NCI-H1694 (cell line): ENCODE measurements around the gene SNED1.

Experiments
- DNase-seq: peaks from one replicate; lab custom pipeline; 2025; lab: John Stamatoyannopoulos, UW

The SNED1 gene

DNA sequence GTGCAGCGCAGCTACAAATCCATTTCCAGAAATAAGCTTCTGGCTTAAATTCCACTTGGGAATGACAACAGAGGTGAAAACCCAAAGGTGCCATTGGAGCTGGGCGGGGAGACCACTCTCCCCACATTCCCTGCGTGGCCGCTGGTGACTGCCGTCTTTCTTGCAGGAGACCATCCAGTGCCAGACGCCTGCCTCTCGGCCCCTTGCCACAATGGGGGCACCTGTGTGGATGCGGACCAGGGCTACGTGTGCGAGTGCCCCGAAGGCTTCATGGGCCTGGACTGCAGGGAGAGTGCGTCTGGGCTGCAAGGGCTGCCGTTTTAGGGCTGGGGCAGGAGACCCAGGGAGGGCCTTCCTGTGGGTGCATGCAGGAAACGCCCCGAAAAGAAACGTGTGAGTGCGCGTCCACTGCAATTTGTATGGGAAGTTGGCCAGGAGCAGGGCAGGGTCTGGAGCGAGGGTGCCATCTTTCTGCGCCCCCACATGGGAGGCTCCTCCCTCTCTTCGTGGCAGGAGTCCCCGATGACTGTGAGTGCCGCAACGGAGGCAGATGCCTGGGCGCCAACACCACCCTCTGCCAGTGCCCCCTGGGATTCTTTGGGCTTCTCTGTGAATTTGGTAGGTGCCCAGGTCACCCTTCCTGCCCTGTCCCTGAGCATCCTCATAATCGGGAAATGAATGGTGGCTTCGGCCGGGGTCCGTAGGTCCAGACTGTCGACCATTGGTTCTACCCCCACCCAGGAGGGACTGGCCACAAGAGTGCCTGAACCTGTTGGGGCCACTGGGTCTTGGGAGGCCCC, 49.9 kb downstream of the SNED1 start:
- no peak for DNase-seq

- no peak for DNase-seq
Measured at GRCh38 chr2:241048949-241049343, 50.5 kb downstream of the SNED1 start.

DNA sequence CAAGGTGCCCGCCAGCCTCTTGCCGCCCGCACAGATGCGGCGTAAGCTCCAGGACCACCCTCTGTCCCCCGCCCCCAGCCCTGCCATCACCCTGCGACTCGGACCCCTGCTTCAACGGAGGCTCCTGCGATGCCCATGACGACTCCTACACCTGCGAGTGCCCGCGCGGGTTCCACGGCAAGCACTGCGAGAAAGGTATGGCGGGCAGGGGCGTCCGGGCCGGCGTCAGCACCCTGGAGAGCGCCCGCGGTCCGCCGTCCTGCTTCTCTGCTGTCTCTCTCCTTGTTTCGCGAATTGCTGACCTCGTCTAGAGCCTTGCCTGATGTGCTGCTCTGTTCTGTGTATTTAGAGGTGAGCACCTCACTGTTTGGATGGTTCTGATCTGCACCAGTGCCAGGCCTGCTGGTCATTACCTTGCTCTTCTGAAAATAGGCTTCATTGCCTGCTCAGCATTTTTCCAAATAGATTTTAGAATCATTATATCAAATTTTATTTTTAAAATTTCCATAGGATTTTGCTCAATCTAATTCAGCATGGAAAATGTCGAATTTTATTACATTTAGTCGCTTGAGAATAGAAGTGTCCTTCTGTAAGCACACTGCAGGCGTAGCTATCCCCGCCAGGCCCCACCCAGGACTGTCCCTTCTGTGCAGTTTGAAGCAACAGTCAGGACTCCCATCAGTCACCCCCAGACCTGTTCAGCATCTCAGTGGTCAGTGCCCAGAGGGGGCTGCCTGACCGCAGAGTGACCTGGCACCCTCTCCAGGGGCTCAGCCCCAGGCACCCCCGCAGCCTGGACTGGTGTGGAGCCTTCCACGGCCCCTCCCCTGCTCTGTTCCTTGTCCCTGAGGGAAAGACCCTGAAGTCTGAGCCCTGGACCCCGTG, 51.6 kb downstream of the SNED1 start:
- DNase-seq, result no peak

DNA sequence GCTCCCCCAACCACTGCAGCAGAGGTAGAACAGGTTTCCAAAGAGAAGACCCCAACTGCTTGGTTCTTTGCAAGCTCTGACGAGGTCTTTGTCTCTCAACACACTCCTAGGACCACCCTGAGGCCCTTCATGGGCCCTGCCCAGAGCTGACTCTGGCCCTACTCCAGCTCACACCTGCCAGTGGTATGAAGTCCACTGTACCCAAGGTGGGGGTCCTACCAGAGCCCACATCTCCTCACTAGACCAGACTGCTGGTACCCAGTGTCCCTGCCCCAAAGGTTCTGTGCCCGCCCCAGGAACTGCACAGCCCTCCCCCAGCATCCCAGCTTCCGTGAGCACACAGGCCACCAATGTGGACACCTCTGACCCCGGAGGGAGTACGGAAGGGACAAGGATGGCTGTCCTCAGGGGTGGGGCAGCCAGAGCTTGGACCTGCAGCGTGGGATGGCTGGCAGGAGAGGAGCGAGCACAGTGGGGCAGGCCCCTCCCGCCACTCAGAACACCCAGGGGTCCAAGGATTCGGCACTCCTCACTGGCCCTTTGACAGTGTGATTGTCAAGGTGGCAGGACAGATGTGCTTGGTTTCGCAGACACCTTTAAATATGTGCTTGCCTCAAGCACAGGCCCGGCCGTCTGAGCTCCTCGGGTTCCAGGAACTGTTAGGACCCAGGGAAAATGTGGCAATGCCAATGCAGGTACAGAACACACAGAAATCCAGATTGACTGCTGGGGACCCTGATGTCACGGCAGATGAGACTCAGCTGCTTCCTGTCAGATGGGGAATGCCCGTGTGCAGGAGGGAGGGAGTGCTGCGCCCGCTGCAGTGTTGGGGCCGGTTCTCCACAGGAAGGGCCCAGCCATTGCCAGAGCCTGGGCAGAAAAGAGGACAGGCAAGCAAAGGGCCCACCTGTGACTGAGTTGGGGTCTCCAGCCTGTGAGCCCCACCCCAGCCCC, 52.5 kb downstream of the SNED1 start:
- DNase-seq, result no peak

DNA sequence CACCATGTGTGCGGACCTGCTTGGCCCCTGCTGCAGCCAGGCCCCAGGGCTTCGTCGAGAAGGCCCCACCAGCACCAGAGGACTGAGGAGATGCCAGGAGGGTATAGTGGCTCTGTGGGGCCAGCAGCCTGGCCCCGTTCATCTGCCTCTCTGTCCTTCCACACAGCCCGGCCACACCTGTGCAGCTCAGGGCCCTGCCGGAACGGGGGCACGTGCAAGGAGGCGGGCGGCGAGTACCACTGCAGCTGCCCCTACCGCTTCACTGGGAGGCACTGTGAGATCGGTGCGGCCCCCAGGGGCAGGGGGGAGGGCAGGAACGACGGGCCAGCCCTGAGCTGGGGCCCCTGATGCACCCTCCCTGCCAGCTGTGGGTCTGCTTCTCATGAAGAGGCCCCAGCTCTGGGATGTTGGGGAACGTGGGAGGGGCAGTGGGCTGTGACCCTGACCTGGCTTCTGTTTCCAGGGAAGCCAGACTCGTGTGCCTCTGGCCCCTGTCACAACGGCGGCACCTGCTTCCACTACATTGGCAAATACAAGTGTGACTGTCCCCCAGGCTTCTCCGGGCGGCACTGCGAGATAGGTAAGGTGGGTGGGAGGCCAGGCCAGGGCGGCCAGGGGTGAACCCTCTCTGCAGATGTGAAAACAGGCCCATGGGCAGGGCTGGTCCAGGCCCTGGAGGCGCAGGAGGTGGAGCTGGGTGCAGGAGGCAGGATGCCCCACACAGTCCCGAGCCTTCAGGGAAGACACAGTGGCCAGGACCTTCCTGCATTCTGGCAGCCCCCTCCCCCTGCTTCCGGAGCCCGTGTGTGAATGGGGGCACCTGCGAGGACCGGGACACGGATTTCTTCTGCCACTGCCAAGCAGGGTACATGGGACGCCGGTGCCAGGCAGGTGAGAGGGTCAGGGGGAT, 53.4 kb downstream of the SNED1 start:
- no peak for DNase-seq

DNA sequence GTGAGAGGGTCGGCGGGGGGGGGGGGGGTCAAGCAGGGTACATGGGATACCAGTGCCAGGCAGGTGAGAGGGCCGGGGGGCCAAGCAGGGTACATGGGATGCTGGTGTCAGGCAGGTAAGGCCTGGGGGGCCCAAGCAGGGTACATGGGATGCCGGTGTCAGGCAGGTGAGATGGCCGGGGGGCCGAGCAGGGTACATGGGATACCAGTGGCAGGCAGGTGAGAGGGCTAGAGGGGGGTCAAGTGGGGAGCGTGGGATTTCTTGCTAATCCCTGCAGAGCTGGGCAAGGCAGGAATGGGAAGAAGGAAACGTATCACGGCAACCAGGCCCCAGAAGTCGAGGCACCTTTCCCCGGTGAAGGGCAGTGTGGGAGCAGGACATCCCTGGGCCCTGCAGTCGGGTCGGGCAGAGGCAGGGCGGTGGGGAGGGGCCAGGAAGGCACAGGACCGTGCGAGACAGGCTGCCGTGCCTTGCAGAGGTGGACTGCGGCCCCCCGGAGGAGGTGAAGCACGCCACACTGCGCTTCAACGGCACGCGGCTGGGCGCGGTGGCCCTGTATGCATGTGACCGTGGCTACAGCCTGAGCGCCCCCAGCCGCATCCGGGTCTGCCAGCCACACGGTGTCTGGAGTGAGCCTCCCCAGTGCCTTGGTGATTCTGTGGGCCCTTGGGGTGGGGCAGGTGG, 54.4 kb downstream of the SNED1 start:
- no peak for DNase-seq

- DNase-seq, result no peak
Measured at GRCh38 chr2:241053576-241054251, 55.3 kb downstream of the SNED1 start.

- no peak for DNase-seq
Measured at GRCh38 chr2:241061275-241061674, 62.9 kb downstream of the SNED1 start.

DNA sequence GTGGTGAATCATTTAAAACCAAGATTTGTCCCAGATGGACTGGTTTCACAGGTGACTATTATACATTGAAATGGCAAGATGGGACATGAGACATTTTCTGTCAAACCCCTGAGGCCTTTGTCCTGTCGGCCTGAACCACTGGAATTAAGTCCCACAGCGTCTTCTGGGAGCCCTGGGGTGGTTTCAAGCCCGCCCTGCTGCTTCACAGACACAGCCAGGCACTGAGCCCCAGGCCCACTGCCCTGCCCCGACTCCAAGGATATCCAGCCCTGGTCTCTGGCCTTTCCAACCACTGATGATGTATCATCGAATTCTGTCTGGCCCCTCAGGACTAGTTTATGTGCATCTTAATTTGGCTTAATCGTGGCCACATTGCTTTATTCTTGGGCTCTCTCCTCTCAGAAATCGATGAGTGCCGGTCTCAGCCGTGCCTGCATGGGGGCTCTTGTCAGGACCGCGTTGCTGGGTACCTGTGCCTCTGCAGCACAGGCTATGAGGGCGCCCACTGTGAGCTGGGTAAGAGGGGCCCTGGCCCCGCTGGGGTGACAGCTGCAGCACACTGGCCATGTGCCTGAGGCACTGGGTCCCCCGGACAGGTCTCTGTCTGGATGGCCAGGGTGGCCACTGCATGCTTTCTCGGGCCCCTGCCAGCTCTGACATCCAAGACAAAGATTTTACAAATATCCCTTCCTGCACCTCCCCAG, 64.1 kb downstream of the SNED1 start:
- DNase-seq, result no peak

GRCh38 chr2:241063093-241063551, 64.7 kb downstream of the SNED1 start:
- no peak for DNase-seq

- no peak for DNase-seq
Measured at GRCh38 chr2:241063587-241063986, 65.2 kb downstream of the SNED1 start.

GRCh38 chr2:241064008-241064801, 65.8 kb downstream of the SNED1 start:
- no peak for DNase-seq

GRCh38 chr2:241064802-241065354, 66.5 kb downstream of the SNED1 start:
- no peak for DNase-seq

GRCh38 chr2:241065355-241065803, 67.0 kb downstream of the SNED1 start:
- DNase-seq, result no peak

DNA sequence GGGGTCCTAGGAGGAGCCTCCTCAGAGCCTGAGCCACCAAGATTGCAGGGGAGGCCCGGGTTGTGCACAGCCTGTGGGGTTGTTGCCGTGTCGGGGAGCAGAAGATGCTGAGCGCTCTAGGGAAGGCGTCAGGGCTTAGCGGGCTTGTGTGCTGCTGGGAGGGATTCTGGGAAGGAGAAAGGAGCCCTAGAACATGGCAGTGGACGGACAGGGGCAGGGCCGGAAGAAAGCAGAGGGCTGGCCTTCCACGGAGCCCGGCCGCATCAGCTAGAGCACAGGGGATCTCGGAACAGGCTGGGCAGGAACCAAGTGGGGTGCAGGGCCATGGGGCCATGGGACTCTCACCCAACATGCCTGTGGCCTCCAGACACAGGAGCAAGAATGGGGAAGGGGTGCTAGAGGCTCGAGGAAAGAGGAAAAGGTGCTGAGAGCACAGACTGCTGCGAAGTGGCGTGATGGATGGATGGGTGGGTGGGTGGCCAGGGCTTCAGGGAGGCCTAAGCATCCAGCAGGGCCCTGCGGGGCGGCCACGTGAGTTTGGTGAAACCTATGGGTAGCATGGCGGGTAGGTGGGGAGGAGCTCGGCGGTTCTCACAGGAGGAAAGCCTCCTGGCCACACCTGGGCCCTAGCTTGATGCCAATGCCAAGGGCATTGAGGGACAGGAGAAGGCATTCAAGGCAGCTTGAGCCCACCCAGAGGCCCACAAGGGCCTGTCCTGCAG, 67.9 kb downstream of the SNED1 start:
- no peak for DNase-seq

DNA sequence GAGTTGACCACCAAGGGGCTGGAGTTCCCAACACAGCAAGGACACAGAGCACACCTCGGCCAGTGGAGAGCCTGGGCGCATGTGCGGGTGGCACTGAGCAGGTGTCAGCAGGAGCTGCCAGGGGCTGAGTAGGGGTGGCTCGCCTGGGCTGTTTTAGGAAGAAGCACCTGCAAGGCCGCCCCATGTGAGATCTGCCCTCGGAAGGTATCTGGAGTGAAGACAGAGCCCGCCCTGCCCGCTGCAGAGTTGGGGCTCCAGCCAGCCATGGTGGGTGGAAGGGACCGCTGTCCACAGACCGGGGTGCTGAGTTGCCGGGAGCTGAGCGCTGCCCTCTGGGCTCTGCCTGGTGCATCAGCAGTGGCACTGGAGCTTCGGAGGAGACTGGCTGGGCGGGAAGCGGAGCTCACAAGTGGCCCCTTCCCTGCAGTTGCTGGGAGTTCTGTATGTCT, 68.5 kb downstream of the SNED1 start:
- DNase-seq, result no peak
